Glutamatergic neuron (in vitro differentiated cells): ENCODE measurements around the gene MORN5. TPM values are rescaled to one million over a fixed set of nuclear protein-coding genes. Genes with fewer than 3 reads are reported as not detected.

Experiments
- DNase-seq: peaks from one replicate; pipeline ENCODE4 v3.0.0; 2022
- H3K27ac Mint-ChIP-seq: one replicate; pipeline ENCODE4 v1.8.0; 2020; ENCODE audit warnings: mild to moderate bottlenecking, mixed read lengths, inconsistent platforms; ENCODE audit not compliant: unreplicated experiment
- H3K27me3 Mint-ChIP-seq: one replicate; pipeline ENCODE4 v1.8.0; 2020; ENCODE audit warnings: mild to moderate bottlenecking, moderate library complexity, mixed read lengths, inconsistent platforms; ENCODE audit not compliant: unreplicated experiment
- H3K36me3 Mint-ChIP-seq: one replicate; pipeline ENCODE4 v1.8.0; 2020; ENCODE audit warnings: mild to moderate bottlenecking, mixed read lengths, inconsistent platforms; ENCODE audit not compliant: unreplicated experiment
- H3K4me1 Mint-ChIP-seq: one replicate; pipeline ENCODE4 v1.8.0; 2020; ENCODE audit warnings: mild to moderate bottlenecking, low read depth, mixed read lengths, inconsistent platforms; ENCODE audit not compliant: unreplicated experiment
- H3K4me3 Mint-ChIP-seq: one replicate; pipeline ENCODE4 v1.8.0; 2020; ENCODE audit warnings: mild to moderate bottlenecking, mixed read lengths, inconsistent platforms; ENCODE audit not compliant: unreplicated experiment
- H3K9me3 Mint-ChIP-seq: one replicate; pipeline ENCODE4 v1.8.0; 2020; ENCODE audit warnings: mild to moderate bottlenecking, moderate library complexity, mixed read lengths, inconsistent platforms; ENCODE audit not compliant: unreplicated experiment
- total RNA-seq: library from RNA; stranded (reverse); fragmentation: NEBNext Ultra II Directional; extraction: Animal tissue kit (Norgen Biotek cat#: 25700); gene quantifications from one replicate; pipeline ENCODE4 v1.2.1, GENCODE V29; 2021; ENCODE audit not compliant: unreplicated experiment
- TF ChIP-seq, protein P1 (sequence below): fragments of 200-600 bp; sonication (generic); IDR thresholded peaks from one replicate; pipeline ENCODE4 v1.5.0; 2021; ENCODE audit not compliant: partially characterized antibody, unreplicated experiment

MORN5 gene
- total RNA-seq, 1 donor from 2014 or later: not detected

DNA sequence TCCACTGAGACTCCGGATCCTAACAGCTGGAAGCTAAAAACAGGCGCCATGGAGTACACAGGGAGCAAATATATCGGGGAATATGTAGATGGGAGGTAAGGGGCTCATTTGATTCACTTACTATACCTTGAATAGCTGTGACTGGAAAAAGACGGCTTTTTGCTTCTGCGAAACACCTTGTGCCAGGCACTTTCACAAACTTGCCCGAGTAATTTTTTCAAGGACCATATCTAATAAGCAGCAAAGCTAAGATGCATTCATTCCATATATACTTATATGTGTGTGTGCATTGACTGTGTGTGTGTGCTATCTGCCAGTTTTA is 178 bp downstream of the MORN5 start:
- Mint-ChIP-seq H3K27ac (no peak overlapping the region), H3K27me3 (peaks cover 6% of the 10 kb centered on the region), H3K36me3 (no peaks in the 10 kb centered on the region)

DNA sequence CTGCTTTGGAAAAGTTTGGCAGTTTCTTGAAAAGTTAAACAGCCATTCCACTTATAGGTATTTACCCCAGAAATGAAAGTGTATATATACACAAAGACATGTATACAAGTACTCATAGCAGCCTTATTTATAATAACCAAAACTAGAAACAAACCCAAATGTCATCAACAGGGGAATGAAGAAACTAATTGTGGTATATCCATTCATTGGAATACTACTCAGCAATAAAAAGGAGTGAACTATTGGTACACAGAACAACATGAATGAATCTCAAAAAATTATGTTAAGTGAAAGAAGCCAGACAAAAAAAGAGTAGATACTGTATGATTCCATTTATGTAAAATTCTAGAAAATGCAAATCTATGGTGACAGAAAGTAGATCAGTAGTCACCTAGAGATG is 2.7 kb downstream of the MORN5 start:
- Mint-ChIP-seq H3K27ac (no peak overlapping the region), H3K4me3 (no peak overlapping the region), H3K27me3 (peaks cover 10% of the 10 kb centered on the region), H3K36me3 (no peaks in the 10 kb centered on the region), H3K9me3 (peaks cover 3% of the 10 kb centered on the region), H3K4me1 (peaks cover 4% of the 10 kb centered on the region)
- TF ChIP-seq, protein P1, sequence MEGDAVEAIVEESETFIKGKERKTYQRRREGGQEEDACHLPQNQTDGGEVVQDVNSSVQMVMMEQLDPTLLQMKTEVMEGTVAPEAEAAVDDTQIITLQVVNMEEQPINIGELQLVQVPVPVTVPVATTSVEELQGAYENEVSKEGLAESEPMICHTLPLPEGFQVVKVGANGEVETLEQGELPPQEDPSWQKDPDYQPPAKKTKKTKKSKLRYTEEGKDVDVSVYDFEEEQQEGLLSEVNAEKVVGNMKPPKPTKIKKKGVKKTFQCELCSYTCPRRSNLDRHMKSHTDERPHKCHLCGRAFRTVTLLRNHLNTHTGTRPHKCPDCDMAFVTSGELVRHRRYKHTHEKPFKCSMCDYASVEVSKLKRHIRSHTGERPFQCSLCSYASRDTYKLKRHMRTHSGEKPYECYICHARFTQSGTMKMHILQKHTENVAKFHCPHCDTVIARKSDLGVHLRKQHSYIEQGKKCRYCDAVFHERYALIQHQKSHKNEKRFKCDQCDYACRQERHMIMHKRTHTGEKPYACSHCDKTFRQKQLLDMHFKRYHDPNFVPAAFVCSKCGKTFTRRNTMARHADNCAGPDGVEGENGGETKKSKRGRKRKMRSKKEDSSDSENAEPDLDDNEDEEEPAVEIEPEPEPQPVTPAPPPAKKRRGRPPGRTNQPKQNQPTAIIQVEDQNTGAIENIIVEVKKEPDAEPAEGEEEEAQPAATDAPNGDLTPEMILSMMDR: no peak
- DNase-seq: no peak

More for the DNA sequence above, 178 bp downstream of the MORN5 start:
- no peak for DNase-seq
- H3K4me3 Mint-ChIP-seq: peak overlapping the region; percentile 96
- H3K9me3 Mint-ChIP-seq: peaks cover 3% of the 10 kb centered on the region
- H3K4me1 Mint-ChIP-seq: peaks cover 4% of the 10 kb centered on the region
- TF ChIP-seq, protein P1: no peak

DNA sequence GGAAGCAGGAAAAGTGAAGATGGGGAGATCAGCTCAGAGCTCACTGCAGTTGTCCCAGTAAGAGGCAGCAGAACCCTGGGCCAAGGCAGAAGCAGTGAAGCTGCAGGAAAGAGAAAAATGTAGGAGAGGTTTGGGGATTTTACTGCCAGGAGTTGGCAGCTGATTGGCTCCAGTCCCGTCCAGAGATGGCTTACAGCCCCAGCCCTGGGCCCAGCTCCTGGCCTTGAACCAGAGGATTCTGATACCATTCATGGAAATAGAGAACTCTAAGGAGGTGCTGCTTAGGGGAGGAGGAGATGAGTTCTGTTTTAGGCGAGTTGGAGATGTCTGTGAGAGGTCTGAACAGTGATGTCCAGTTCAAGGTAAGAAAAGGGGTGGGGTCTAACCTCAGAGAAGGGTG is 4.6 kb downstream of the MORN5 start:
- Mint-ChIP-seq H3K27me3 (peaks cover 10% of the 10 kb centered on the region), H3K9me3 (peaks cover 3% of the 10 kb centered on the region), H3K36me3 (no peaks in the 10 kb centered on the region), H3K4me3 (no peak overlapping the region), H3K4me1 (no peaks in the 10 kb centered on the region), H3K27ac (no peak overlapping the region)
- TF ChIP-seq, protein P1: no peak
- DNase-seq: no peak

DNA sequence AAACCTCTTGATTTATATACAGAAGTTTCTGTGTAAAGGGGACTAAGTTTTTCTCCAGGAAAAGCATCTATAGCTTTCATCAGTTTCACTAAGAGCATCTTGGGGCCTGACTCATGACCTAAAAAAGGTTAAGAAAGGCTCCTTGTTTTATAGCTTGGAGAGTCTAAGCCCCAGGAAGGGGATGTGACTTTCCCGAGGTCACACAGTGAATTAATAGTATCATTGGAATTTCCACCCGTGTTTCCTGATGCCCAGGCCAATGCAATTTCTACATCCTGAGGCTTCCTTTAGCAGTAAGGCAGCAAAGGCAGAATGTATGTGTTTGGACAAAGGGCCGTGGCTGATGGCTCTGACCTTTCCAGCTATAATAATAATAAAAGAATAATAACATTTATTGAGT is 8.6 kb downstream of the MORN5 start:
- no peak for DNase-seq
- H3K27me3 Mint-ChIP-seq: peaks cover 7% of the 10 kb centered on the region
- H3K4me3 Mint-ChIP-seq: no peak overlapping the region
- no peak overlapping the region for H3K27ac Mint-ChIP-seq
- no peaks in the 10 kb centered on the region for H3K9me3 Mint-ChIP-seq
- TF ChIP-seq, protein P1: no peak
- H3K36me3 Mint-ChIP-seq: no peaks in the 10 kb centered on the region
- H3K4me1 Mint-ChIP-seq: no peaks in the 10 kb centered on the region

DNA sequence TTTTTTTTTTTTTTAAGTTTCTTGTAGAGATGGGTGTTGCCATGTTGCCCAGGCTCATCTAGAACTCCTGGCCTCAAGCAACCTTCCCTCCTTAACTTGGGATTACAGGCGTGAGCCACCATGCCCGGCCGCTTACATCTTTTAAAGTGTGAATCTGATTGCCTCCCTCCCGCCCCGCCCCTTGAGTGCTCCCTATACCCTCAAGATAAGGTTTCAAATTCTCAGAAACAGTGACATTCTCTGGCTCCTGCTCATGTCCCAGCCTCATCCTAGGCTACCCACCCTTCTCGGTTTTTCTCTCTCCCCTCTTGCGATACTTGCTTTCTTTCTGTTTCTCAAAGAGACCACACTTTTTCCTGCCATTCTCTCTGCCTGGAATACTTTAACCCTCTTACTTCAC is 12.4 kb downstream of the MORN5 start:
- TF ChIP-seq, protein P1: no peak
- no peak for DNase-seq
- Mint-ChIP-seq H3K4me3 (no peak overlapping the region), H3K27ac (no peak overlapping the region), H3K27me3 (peaks cover 1% of the 10 kb centered on the region), H3K36me3 (no peaks in the 10 kb centered on the region), H3K9me3 (peaks cover 6% of the 10 kb centered on the region), H3K4me1 (no peaks in the 10 kb centered on the region)
